GM19351 (cell line): ENCODE results near the gene HTT.

Experiments used
- ATAC-seq: cut with Tn5 transposase; IDR thresholded peaks from one replicate; pipeline ENCODE4 v1.9.1; 2021; ENCODE audit warnings: mild to moderate bottlenecking, moderate library complexity; ENCODE audit not compliant: unreplicated experiment

The HTT gene

GRCh38 chr4:3246458-3247398 is 172.2 kb downstream of the HTT start:
- ATAC-seq: no peak

- ATAC-seq: no peak
These were observed 173.1 kb downstream of the HTT start for GRCh38 chr4:3247399-3248177.

- ATAC-seq: no peak
These were observed 173.6 kb downstream of the HTT start for GRCh38 chr4:3248178-3248480.

- no peak for ATAC-seq
These were observed 174.6 kb downstream of the HTT start, which contains the start of gene MSANTD1 for GRCh38 chr4:3248811-3249661. MSANTD1 (plus strand) TSS chr4:3249159; CDS start chr4:3249223, 64 bp downstream.

GRCh38 chr4:3249711-3250437 is 175.4 kb downstream of the HTT start:
- no peak for ATAC-seq

GRCh38 chr4:3250438-3250955 is 176.0 kb downstream of the HTT start:
- ATAC-seq: no peak

GRCh38 chr4:3250956-3251690 is 176.6 kb downstream of the HTT start:
- no peak for ATAC-seq

- ATAC-seq: no peak
These were observed 177.4 kb downstream of the HTT start for GRCh38 chr4:3251691-3252479.

- no peak for ATAC-seq
These were observed 178.0 kb downstream of the HTT start for GRCh38 chr4:3252480-3252828.

- ATAC-seq: no peak
These were observed 178.6 kb downstream of the HTT start for GRCh38 chr4:3252831-3253641.

- no peak for ATAC-seq
These were observed 179.3 kb downstream of the HTT start for GRCh38 chr4:3253808-3254207.

GRCh38 chr4:3254302-3255131 is 180.0 kb downstream of the HTT start:
- ATAC-seq: no peak

GRCh38 chr4:3255611-3256186 is 181.2 kb downstream of the HTT start:
- ATAC-seq: no peak

GRCh38 chr4:3256230-3257102 is 182.0 kb downstream of the HTT start:
- no peak for ATAC-seq

- ATAC-seq: no peak
These were observed 182.6 kb downstream of the HTT start for GRCh38 chr4:3257103-3257555.
